GM12801 (cell line): ENCODE results near the gene LRRC8E.

ENCODE experiments used
- CTCF ChIP-seq: IDR thresholded peaks from one replicate; pipeline ENCODE4 v1.5.1; 2011; ENCODE audit warnings: control low read depth; ENCODE audit not compliant: insufficient read length; ENCODE audit errors: extremely low read depth

LRRC8E gene

GRCh38 chr19:7921302-7921966, 33.1 kb downstream of the LRRC8E start:
- TF ChIP-seq CTCF = no peak

- TF ChIP-seq CTCF = no peak
These were observed 33.9 kb downstream of the LRRC8E start for GRCh38 chr19:7921967-7922835.

- no peak for TF ChIP-seq CTCF
These were observed 34.5 kb downstream of the LRRC8E start for GRCh38 chr19:7922836-7923195.

GRCh38 chr19:7923295-7924191, 35.2 kb downstream of the LRRC8E start:
- TF ChIP-seq CTCF = no peak

GRCh38 chr19:7924241-7924640, 35.9 kb downstream of the LRRC8E start:
- TF ChIP-seq CTCF = no peak

GRCh38 chr19:7924651-7925170, 36.4 kb downstream of the LRRC8E start:
- TF ChIP-seq CTCF = no peak
